Coronary artery (tissue), 2 donors: Measurements from ENCODE around the gene ARHGEF12.

ENCODE experiments used
- DNase-seq: peaks from one replicate; pipeline ENCODE4 v3.0.0-alpha.2; 2017; ENCODE audit warnings: low spot score
- H3K27ac ChIP-seq, 2 donors: fragments of 200-600 bp; sonication (generic); one replicate each; pipeline ENCODE4 v1.5.1; 2016 to 2019
- H3K4me3 ChIP-seq: fragments of 200-600 bp; sonication (generic); 2 replicates; pipeline ENCODE4 v1.5.1; 2016; ENCODE audit warnings: mild to moderate bottlenecking, moderate library complexity
- TF ChIP-seq, protein P1 (sequence below): fragments of 200-600 bp; sonication (generic); IDR thresholded peaks from one replicate; pipeline ENCODE4 v1.5.1; 2019; ENCODE audit warnings: antibody characterized with exemption

The ARHGEF12 gene

DNA sequence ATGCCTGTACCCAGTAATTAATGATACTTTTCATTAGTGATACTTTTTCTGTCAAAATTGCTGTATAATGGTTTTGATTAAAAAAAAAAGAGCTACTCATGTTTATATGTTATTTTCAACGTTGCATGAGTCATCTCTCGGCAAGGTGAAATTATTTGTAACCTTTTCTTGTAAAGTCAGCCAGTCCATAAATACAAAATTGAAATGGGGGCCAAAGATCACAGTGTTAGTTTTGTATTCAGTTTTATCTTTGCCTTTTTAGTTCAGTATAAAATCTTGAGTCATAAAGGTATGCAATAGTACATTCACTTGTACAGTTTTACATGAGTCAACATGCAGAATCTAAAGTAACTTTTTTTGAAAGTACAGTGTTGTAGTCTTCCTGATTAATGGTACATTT, 4.3 kb downstream of the ARHGEF12 start:
- no peak for DNase-seq
- TF ChIP-seq, protein P1, sequence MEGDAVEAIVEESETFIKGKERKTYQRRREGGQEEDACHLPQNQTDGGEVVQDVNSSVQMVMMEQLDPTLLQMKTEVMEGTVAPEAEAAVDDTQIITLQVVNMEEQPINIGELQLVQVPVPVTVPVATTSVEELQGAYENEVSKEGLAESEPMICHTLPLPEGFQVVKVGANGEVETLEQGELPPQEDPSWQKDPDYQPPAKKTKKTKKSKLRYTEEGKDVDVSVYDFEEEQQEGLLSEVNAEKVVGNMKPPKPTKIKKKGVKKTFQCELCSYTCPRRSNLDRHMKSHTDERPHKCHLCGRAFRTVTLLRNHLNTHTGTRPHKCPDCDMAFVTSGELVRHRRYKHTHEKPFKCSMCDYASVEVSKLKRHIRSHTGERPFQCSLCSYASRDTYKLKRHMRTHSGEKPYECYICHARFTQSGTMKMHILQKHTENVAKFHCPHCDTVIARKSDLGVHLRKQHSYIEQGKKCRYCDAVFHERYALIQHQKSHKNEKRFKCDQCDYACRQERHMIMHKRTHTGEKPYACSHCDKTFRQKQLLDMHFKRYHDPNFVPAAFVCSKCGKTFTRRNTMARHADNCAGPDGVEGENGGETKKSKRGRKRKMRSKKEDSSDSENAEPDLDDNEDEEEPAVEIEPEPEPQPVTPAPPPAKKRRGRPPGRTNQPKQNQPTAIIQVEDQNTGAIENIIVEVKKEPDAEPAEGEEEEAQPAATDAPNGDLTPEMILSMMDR: no peak
- H3K4me3 ChIP-seq: peak overlapping the region; percentile 88
- H3K27ac ChIP-seq: no peak overlapping the region

DNA sequence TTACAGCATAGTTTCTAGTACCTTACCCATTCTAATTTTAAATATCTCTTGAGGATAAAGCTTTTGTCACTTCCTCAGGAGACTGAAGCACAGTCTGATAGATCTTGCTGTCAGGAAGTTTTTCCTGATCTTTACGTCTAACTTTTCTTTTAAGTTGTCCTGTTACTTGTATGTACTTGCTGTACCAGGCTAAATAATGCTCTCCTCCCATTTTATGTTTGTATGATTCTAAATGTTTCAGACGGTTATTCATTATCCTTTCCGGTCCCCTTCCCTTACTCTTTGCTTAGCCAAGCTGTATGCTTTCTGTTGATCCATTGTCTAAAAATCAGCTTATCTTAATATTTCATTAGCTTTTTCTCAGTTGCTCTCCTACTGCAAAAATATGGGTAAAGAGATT, 6.0 kb downstream of the ARHGEF12 start:
- Histone ChIP-seq H3K27ac (no peak overlapping the region), H3K4me3 (no peak overlapping the region)
- DNase-seq: no peak
- TF ChIP-seq, protein P1: no peak

DNA sequence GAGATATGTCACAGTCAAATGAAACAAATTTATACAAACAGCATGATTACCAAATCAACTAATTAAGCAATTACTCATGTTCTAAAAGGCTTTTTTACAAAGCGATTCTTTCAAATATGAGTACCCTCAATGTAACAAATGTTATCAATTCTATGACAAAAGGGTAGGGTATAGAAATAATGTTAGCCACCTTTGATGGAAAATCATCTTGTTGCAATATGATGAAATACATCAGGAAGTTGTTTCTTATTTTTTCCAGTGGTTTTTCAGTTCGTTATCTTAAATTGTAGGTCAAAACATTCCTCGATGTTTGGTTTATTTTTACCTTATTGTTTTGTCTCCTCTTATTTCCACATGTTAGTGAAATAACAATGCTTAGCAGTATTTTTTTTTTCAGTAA, 6.5 kb downstream of the ARHGEF12 start:
- TF ChIP-seq, protein P1: no peak
- Histone ChIP-seq H3K27ac (no peak overlapping the region), H3K4me3 (no peak overlapping the region)
- no peak for DNase-seq

DNA sequence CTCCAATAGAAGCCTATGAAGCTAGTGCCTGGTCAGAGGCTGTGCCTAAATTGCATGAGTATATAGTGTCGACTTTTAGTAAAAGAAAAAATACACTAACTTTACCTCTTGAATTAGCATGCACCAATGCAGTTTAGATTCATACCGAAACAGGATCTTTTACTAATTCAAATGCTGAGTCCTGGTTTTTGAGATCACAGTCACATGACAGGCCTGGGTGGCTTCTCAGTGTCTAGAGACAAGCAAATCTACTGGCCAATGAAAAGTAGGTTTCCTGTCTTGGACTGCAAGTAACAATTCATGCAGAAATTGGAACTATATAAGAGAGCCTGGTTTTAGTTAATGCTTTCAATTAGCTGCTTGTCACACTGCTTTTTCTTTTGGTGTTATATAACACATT, 7.2 kb downstream of the ARHGEF12 start:
- DNase-seq: no peak
- no peak overlapping the region for H3K4me3 ChIP-seq
- H3K27ac ChIP-seq: no peak overlapping the region
- TF ChIP-seq, protein P1: no peak

DNA sequence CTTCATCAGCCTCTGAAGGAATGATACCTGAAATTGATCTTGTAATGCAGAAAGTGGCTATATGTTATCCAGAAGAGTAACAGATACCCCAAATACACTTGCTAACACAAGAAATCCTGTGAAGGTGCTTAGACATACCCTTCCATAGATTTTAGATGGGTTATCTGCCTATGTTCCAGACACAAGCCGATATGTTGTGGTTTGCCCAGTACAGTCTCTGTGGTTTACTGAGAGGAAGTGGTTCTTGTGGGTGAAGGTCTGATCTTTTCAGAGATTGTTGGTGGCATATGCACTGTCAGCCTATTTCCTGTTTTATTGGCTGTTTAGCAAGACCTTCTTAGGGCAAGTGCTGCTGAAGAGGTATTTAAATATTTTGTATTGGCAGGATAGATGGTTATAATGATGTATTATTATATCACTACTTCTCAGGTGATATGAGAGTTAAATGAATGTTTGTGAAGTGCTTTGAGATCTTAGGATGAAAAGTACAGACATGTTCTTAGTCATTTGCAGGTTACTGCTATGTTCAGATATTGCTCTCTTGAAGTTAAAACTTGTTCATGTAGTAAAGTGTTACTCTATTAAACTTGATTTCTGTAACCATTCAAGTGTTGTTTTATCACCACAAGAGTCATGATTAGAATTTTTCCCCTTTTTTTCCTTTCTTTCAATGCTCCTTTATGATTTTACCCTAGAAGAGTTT, 8.2 kb downstream of the ARHGEF12 start:
- TF ChIP-seq, protein P1: no peak
- Histone ChIP-seq H3K27ac (no peak overlapping the region), H3K4me3 (no peak overlapping the region)
- no peak for DNase-seq

DNA sequence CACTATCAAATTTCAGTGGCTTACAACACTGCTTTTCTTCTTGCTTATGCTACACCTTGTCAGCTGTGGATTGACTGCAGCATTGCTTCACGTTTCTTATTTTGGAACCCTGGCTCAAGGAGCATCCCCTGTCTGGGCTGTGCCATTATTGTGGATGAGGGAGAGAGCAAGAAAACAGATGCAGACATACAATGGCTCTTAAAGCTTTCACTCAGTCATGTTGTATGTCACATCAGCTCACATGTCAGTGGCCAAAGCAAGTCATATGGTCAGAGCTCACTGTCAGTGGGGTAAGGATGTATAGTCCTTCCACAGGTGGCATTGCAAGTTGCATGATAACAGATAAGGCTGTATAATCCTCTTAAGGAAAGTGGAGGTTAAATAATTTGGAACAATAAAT, 10.0 kb downstream of the ARHGEF12 start:
- TF ChIP-seq, protein P1: no peak
- no peak for DNase-seq
- Histone ChIP-seq H3K27ac (peak overlapping the region in 1 of 2 donors; percentile 46), H3K4me3 (no peak overlapping the region)

DNA sequence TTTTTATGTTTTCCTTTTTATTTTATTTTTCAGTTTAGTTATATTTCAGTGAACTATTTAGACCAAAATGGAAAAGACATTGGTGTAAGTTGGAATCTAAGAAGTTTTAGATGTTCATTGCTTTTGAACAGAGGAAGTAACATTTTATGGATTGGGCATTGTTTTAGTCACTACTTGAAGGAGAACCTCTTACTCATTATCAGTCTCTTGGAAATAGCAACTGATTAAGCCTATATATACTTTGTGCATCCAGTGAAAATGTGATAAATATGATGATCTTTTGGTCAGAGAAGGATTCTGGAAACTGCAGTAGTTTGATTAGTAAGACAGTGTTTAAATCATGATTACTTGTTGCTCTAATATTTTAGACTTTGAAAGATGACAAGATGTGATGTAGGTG, 14.4 kb downstream of the ARHGEF12 start:
- no peak for DNase-seq
- TF ChIP-seq, protein P1: no peak
- no peak overlapping the region for H3K27ac ChIP-seq
- H3K4me3 ChIP-seq: no peak overlapping the region
